ENCODE measurements around the gene RHD.
A peak's percentile ranks its signal among the peaks of the same experiment; 100 is the strongest.
"Not testable (repeated sequence)": the region's sequence is repeated elsewhere in the genome, so short reads cannot be mapped to it uniquely, and the experiment has no call there.

RHD gene

GRCh38 chr1:25257196-25257595 lies 15.1 kb upstream of the RHD start:
- no peak for DNase-seq

DNA sequence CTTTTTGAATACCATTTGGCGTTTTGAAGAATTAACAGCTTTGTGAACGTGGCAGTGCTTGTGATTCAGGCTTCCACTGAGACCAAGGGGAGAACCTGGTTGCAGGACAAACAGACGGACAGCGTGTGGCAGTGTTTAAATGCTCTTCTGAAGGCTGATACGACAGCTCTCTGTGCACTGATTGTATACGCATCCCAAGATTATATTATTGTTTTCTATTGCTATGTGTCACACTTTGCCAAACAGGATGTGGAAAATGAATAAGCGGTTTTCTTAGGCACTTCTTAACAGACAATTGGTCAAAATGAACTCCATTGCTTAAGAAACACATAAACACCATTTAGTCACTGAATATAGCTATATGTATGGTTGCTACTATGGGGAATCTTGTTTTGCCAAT lies 12.5 kb upstream of the RHD start:
- DNase-seq: not testable (repeated sequence)

- DNase-seq: not testable (repeated sequence)
Measured at GRCh38 chr1:25260336-25260735, 12.0 kb upstream of the RHD start.

- not testable (repeated sequence) for DNase-seq
Measured at GRCh38 chr1:25266554-25267287, 5.6 kb upstream of the RHD start.

GRCh38 chr1:25267288-25268142 lies 4.8 kb upstream of the RHD start:
- peak; percentile 92 for DNase-seq

DNA sequence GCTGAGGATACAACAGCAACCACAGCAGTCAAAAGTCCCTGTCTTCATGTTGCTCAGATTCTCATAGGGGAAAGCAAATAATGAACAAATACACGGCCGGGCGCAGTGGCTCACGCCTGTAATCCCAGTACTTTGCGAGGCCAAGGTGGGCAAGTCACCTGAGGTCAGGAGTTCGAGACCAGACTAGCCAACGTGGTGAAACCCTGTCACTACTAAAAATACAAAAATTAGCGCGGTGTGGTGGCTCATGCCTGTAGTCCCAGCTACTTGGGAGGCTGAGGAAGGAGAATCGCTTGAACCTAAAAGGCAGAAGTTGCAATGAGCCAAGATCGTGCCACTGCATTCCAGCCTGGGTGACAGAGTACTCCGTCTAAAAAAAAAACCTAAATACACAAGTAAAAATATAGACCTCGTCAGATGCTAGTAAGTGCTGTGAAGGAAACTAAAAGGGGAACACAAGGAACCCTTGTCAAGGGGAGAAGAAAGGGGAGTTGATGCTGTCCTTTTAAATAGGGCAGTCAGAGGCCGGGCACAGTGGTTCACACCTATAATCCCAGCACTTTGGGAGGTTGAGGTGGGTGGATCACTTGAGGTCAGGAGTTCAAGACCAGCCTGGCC lies 4.1 kb upstream of the RHD start:
- DNase-seq: not testable (repeated sequence)

- DNase-seq: not testable (repeated sequence)
Measured at GRCh38 chr1:25275648-25276047, 3.3 kb downstream of the RHD start.

GRCh38 chr1:25277295-25277694 lies 5.0 kb downstream of the RHD start:
- not testable (repeated sequence) for DNase-seq

DNA sequence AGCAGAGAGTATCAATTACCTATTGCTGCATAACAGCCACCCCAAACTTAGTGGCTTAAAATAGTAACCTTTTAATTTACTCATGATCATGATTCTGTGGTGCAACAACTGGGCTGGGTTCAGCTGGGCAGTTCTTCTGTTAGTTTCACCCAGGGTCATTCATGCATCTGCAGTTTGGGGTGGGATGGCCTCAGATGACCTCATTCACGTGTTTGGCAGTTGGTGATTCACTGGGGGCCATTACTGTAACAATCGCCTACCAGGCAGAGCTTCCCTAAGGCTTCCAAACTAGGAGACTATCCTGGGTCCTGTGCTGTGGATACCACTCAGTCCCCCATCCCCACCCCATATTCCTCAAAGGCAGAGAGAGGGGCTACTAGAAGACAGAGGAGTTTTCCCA lies 6.0 kb downstream of the RHD start:
- not testable (repeated sequence) for DNase-seq

GRCh38 chr1:25278790-25279189 lies 6.5 kb downstream of the RHD start:
- DNase-seq: not testable (repeated sequence)

DNA sequence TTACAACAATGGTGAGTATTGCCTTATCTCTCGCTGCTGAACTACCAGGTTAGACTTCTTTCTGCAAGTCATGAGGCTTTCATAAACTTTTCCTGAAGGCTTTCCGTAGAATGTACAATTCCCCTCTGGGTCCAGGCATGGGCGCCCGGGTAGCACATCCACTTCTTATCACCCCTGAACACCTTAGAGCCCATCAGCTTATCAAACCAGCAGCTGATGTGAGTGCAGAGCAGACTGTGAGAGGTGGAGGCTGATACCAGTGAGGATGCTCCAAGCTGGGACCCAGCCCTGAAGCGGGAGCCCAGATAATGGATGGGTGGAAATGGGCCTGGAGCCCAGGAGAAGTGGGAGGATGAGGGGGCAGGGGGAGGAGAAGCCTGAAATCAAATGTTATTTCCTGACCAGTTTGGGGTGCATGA lies 7.4 kb downstream of the RHD start:
- DNase-seq: not testable (repeated sequence)

- DNase-seq: not testable (repeated sequence)
Measured at GRCh38 chr1:25285862-25286261, 13.6 kb downstream of the RHD start.

- DNase-seq: not testable (repeated sequence)
Measured at GRCh38 chr1:25287164-25287563, 14.9 kb downstream of the RHD start.

DNA sequence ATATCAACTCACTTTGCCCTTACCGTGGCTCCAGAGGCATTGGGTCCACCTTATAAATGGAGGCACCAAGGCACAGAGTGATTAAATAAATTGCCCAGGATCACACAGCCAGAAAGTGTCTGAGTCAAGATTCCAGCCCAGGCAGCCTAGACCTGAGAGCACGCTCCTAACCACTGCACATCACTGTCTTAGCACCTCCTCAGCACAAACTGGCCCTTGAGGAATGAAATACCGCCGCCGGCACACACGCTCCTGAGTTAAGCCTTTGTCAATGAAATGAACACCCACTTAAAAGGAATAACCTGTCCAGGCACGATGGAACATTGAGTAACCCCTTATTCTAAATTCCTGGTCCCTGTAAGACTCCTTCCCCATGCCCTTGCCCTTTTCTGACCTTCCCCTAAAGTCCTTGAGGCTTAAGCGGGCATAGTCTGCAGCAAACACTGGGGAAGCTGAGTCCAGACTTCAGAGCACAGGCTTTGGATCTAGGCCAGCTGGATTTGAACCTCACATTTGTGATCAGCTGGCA lies 16.3 kb downstream of the RHD start:
- DNase-seq: not testable (repeated sequence)

GRCh38 chr1:25290043-25290442 lies 17.7 kb downstream of the RHD start:
- not testable (repeated sequence) for DNase-seq

DNA sequence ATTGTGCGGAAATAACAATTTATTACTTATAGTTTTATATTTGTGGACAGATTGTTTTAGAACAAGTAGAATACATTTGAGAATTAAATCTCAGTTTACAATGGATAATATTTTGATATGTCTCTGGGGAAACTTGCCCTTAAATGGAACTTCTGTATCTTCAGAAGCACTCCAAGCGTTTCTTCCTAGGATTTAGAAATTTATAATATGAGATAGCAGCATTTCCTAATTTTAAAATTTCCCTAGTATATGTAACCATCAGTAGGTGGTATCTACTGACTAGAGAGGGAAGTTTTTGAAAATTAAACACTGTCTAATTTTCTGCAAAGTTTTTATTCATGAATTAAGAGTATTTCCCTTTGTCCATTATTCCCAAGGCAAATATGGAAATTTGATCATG lies 21.1 kb downstream of the RHD start:
- not testable (repeated sequence) for DNase-seq

- DNase-seq: not testable (repeated sequence)
Measured at GRCh38 chr1:25294889-25295826, 22.8 kb downstream of the RHD start.

DNA sequence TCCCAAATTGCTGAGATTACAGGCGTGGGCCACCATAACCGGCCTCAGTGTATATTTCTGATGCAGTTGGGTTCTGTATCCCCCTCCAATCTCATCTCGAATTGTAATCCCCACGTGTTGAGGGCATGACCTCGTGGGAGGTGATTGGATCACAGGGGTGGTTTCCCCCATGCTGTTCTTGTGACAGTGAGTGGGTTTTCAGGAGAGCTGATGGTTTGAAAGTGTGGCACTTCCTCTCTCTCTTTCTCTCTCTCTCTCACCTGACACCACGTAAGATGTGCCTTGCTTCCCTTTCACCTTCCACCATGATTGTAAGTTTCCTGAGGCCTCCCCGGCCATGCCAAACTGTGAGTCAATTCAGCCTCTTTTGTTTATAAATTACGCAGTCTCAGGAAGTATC lies 24.2 kb downstream of the RHD start:
- not testable (repeated sequence) for DNase-seq

- DNase-seq: not testable (repeated sequence)
Measured at GRCh38 chr1:25300729-25301128, 28.4 kb downstream of the RHD start.

GRCh38 chr1:25302330-25302729 lies 30.0 kb downstream of the RHD start:
- DNase-seq: not testable (repeated sequence)

DNA sequence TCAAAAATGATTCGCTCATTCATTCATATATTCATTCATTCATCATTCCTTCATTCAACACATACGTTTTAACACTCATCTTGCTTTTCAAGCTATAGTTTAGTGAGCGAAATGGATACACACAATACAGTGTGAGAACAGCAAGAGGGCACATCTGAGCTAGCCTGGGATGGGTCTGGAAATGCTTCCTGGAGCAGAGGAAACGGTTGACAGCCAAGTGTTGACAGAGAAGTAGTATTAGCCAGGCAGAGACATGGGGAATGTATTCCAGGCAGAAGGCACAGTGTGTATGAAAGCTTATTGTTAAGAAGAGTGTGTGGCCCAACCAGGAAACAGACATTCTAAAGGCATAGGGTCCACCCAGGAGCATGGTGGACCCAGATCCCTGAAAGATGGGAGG lies 32.6 kb downstream of the RHD start:
- not testable (repeated sequence) for DNase-seq

- DNase-seq: not testable (repeated sequence)
Measured at GRCh38 chr1:25308168-25308567, 35.9 kb downstream of the RHD start.

All from activated gamma-delta T cell (primary cell).